GM19239 (cell line): ENCODE data around the gene BAZ2B.

Experiments used
- DNase-seq: peaks from one replicate; pipeline ENCODE4 v3.0.0; 2011; ENCODE audit warnings: low spot score; ENCODE audit not compliant: insufficient read length
- FAIRE-seq: peaks from 2 replicates; lab custom pipeline; 2011; peaks lifted over from hg19 to GRCh38; lab: Jason Lieb, UNC

The BAZ2B gene

DNA sequence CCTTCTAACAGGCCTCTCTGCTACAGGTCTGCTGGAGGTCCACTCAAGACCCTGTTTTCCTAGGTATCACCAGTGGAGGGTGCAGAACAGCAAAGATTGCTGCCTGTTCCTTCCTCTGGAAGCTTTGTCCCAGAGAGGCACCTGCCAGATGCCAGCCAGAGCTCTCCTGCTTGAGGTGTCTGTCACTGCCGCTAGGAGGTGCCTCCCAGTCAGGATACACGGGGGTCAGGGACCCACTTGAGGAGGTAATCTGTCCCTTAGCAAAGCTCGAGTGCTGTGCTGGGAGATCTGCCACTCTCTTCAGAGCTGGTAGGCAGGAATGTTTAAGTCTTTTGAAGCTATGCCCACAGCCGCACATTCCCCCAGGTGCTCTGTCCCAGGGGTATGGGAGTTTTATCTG lies 140.6 kb downstream of the BAZ2B start:
- DNase-seq: no peak
- no peak for FAIRE-seq

DNA sequence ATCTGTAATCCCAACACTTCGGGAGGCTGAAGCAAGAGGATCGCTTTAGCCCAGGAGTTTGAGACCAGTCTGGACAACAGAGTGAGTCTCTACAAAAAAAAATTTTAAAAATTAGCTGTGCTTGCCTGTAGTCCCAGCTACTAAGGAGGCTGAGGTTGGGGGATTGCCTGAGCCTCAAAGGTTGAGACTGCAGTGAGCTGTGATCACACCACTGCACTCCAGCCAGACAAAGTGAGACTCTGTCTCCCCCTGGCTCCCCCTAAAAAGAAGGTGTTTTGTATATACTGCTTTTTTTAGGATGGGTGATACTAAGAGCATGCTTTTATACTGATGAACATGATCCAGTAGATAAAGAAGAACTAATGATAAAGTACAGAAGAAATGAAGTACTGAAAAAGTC lies 145.0 kb downstream of the BAZ2B start:
- FAIRE-seq: no peak
- DNase-seq: no peak

DNA sequence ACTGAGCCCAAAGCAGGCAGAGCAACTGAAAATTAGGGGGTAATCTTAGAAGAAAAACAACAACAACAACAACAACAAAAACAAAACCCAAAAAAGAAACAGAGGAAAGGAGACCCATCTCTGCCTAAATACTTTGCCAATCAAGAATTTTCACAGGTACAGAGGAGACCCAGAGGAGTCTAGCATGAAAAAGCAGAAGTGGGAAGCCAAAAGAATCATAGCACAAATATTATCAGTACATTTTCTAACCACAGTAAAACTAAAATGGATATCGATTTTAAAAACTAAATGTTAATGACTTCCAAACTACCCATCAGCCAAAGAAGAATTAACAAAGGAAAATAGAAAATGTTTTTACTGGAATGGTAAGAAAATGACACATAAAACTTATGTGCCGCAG lies 148.1 kb downstream of the BAZ2B start:
- FAIRE-seq: no peak
- no peak for DNase-seq

DNA sequence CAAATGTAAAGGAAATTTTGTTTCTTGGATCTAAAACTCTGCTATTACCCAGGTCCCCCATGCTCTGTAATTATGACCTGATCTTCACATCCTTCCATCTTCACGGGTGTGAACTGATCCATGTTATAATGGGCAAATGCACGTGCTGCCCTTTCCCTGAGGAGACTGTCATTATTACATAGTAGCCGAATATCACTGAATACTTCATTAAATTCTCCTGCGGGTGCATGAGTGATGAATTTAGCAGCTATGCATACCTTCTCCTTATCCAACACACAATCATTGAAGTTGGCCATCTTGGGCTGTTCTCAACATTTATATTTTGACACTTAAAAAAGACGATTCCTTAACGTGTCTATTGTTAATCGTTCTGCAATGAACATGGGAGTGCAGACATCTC lies 153.4 kb downstream of the BAZ2B start:
- no peak for DNase-seq
- no peak for FAIRE-seq

DNA sequence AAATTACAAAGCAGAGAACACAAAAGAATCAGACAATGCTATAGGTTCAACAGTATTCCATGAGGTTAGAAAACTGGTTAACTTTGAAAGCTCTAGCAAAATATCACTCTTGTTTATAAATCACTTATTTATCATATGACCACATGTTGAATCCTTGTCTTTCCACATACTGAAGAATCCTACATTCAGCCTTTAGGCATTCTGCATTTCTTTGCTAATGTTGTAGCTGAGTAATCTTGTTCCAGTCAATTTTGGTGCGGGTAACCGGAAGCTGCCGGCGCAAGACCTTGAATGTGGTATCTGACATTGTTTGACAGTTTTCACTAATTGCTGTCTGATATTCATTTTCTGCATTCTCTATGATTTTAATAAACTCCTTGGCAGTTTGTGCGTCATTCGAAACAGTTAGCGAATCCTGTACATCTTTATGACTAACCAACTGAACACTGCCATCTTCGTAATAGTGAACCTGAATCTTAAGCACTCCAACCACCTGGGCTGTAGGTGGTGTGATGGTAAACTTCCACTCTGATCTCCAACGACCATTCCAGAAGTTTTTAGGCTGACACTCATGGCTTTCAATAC lies 154.1 kb downstream of the BAZ2B start:
- FAIRE-seq: no peak

DNA sequence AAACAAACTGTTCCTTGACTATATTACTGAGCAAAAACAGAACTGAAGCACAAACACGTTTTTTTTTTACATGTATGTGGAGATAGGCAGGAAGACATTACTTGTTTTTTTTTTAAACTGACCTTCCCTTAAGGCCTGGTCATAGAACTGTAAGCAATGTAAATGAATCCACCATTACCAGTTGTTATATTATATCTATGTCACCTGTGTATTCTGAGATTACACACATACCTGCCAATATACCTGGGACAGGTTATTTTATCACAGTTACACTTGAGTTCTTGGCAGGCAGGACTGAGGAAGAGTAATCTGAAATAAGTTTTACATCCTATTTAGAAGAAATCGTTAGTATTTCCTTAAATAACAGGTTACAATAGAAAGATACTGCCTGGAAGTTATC lies 155.3 kb downstream of the BAZ2B start:
- FAIRE-seq: no peak
- DNase-seq: no peak

More for the DNA sequence above, 154.1 kb downstream of the BAZ2B start:
- DNase-seq: no peak

DNA sequence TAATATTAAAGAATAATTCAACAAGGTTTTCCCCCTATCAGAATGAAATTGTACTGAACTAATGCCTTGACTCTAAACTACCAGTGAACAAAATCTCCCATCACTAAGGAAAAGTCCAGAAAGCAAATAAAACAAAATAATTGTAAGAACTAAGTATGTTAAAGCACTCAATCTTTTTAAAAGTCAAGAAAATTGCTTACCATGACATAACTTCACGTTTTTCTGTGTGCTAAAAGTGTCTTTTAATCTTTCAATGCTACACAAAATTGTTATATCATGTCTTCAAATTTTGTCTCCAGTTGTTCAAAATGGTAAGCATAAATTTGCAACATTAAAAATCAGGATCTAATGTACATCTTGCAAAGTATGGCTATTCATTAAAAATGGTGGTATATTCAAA lies 156.1 kb downstream of the BAZ2B start:
- DNase-seq (no peak), FAIRE-seq (no peak)

DNA sequence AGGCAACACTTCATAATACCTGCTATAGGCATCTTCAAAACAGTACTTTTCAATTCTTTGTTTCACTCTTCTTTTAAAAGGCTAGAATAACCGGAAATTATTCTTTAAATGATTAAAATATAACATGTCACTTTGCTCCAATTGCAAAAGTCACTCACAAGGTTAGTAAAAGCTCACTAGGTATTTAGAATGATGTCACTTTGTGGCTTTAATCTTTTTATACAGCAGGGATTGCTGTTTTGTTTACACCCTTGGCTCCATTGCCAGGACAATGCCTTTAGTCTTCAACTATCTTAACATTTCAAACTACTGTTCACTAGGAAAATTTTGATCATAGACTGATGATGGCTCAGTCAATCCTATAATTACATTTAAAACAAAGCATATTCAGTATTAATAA lies 157.1 kb downstream of the BAZ2B start:
- no peak for DNase-seq

DNA sequence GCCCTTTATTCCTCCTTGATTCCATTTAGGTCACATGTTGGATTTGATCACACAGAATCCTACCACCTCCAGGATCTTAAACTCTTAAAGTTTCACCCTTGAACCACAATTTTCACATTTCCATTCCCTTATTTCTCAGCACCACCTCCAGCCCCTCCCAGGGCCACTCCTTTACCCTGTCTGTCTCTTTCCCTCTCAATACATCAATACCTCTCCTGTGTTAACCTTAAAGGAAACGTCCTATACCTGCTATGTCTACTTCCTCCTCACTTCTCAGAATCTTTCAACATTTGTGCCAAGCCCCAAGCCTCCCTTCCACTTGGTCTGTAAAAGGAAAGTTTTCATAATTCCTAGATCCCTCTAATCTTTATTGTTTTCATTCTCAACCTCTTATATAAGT lies 158.8 kb downstream of the BAZ2B start:
- DNase-seq (no peak), FAIRE-seq (no peak)

More for the DNA sequence above, 157.1 kb downstream of the BAZ2B start:
- FAIRE-seq: no peak

DNA sequence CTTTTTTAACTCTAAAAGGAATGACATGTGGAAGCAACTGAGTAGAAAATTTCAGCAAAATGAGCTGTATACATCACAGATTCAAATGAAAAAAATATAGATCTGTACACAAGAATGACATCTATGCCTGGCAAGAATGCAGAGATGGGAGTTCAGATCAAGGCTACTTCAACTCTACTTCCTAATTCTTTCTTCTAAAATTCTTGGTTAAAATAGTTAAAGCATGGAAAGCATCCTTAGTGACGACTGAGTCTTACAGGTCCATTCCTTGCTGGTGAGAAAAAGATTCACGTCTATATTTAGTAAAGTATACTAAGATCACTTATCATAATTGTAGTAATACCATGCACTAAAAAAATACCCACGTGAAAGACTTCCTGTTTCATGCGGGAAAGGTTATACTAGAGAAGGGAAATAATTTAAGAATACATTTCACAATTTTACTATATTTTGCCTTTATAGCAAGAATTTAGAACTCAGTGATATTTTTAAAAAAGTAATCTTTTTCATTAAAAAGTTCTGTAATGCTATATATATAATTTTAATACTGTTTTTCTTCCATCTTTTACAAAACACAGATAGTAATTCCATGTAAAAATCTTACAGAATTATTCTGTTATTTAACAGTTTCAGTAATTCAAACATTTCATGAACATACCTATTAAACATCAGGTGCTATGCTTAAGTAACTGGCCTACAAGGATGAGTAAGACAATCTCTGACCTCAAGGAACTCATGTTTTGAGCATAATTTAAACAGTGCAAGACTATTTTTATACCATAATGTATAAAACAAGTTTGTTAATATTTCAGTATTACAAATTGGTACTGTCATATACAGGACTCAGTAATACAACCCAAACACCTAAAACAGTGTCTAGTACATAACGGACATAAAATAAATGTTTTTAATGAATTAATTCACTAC lies 159.6 kb downstream of the BAZ2B start:
- DNase-seq: no peak

DNA sequence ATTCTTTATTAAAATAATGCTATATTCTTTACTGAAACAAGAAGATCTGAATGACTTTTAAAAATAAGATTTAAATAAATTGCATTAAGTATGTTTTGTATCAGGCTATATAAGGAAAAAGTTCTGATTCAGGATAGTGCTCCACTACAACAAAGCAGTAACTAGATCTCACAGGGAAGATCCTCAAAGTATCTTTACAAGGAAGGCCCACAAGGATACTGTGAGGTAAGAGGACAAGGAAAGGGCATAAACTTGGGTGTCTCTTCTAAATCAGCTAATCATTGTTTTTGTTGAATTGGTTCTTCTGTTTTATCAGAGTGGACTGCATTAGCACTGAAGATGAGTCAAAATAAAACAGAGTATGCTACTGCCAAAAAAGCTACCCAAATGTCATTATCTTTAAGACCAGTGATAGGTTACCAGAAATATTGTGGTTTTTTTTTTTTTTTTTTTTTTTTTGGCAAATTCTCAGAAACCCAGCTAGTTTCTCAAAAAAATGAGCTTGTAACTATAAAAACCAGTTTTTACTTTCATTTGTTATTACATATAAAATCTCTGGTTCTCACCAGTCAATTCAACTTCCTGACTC lies 160.9 kb downstream of the BAZ2B start:
- no peak for FAIRE-seq

More for the DNA sequence above, 159.6 kb downstream of the BAZ2B start:
- peak; percentile 8 for FAIRE-seq

DNA sequence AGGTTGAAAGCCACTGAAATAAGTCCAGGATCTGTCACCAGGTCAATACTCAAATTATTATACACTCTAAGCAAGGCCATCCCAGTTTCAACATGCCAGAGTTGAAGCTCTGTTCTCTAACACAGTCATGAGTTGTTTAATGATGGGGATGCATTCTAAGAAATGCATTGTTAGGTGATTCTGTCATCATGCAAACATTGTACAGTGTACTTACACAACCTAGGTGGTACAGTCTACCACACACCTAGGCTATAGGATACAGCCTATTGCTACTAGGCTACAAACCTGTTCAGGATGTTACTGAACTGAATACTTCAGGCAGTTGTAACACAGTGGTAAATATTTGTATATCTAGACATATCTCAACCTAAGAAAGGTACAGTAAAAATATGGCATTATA lies 162.2 kb downstream of the BAZ2B start:
- DNase-seq (no peak), FAIRE-seq (peak; percentile 33)

More for the DNA sequence above, 160.9 kb downstream of the BAZ2B start:
- no peak for DNase-seq

DNA sequence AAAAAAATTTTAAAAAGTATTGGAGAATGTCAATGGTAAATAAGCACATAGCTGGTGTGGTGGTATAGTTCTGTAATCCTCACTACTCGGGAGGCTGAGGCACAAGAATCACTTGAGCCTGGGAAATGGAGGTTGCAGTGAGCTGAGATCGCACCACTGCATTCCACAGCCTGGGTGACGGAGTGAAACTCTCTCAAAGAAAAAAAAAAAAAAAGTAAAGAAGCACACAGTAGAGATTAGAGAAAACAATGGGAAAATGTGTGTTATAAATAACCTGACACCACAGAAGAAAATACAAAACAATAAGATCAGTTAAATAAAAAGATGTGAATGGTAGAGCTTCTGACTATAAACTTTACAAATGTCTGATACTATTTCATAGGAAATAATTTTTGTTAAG lies 166.2 kb downstream of the BAZ2B start:
- FAIRE-seq (no peak), DNase-seq (no peak)

DNA sequence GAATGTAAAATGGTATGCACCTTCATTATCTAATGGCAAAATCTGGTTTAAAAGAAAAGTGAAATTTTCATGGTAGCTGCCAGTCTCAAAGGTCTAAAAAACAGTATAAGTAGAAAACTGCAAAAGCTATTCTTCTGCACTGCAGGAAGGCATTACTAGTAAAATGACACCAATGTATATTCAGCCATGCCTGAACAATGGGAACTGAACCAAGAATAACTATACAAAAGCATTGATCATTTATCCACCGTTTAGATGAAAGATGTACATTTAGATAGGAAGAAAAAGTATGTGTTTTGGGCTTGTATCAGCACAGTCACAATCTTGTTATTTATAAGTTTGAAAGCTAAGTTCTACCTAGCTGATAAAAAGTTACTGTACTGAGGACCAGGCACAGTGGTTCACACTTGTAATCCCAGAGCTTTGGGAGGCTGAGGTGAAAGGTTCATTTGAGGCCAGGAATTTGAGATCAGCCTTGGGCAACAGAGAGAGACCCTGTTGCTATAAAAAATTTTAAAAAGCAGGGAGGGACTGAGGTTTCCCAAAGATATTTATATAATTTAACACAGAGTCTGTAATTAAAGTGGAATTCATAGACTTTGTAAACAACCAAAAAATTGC lies 166.7 kb downstream of the BAZ2B start:
- DNase-seq: no peak

DNA sequence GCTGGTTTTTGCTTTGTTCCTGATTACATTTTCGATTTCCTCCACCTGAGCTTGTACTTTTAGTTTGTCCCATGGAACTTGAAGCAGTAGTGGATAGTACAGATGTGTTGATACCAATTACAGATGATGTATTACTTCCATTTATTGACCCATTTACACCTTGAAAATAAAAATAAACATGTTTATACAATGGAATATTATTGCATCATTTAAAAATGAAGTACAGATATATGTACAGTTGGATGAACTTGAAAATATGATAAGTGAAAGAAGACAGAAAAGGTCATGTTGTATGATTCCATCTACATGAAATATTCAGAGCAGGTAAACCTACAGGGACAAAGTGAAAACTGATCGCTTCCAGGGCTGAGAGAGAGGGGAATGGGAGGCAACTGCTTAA lies 169.5 kb downstream of the BAZ2B start:
- no peak for DNase-seq
- FAIRE-seq: no peak

More for the DNA sequence above, 166.7 kb downstream of the BAZ2B start:
- peak; percentile 28 for FAIRE-seq

DNA sequence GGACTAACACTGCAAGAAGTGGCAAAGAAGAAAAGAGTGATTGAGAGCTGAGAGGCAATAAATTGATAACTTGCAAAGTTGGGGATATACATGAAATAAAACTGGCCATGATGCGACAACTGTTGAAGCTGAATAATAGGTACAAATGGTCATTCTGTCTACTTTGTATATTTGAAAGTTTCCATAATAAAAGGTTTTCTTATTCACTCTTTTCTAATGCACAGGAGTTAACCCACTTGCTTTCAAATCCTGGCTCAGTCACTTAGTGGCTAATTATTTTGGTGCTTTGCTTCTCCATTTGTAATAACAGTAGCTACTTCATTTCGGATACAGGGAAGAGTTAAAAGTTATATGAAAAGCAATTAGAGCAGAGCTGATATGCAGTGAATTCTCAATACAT lies 170.1 kb downstream of the BAZ2B start:
- FAIRE-seq (no peak), DNase-seq (no peak)

DNA sequence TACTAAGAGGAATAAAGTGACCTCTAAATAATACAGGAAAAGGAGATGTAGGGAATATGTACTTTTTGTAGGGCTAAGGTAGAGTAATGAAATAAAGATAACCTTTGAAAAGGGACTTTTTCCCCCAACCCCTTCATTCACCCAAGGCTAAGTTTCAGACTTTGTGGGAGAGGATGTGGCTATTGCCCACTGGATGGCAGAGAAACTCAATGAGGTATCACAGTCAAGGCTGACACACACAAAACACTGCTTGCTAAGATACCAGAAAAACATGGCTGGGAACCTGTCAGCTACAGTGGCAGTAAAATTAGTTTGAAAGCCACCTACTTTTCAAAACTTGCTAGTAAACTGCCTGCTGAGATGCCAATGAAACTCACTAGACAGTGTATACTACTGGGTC lies 171.0 kb downstream of the BAZ2B start:
- DNase-seq: no peak
- no peak for FAIRE-seq

DNA sequence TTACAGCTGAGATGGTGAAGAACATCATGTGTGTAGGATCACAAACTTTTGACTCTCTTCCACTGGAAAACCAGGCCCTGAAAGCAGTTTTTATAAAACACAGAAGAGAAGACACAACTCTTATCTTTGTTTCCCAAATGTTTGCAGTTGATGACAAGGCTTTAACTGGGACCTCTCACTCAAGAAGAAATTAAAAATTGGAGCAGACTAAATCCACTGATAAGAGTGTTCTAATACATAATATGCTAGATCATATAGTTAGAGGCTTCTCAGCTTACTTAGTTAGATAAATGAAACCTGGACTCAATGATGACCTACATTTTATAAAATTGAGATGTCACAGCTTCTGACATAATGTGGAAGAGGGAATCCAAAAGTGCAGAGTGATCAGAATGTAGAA lies 171.6 kb downstream of the BAZ2B start:
- DNase-seq (no peak), FAIRE-seq (no peak)

DNA sequence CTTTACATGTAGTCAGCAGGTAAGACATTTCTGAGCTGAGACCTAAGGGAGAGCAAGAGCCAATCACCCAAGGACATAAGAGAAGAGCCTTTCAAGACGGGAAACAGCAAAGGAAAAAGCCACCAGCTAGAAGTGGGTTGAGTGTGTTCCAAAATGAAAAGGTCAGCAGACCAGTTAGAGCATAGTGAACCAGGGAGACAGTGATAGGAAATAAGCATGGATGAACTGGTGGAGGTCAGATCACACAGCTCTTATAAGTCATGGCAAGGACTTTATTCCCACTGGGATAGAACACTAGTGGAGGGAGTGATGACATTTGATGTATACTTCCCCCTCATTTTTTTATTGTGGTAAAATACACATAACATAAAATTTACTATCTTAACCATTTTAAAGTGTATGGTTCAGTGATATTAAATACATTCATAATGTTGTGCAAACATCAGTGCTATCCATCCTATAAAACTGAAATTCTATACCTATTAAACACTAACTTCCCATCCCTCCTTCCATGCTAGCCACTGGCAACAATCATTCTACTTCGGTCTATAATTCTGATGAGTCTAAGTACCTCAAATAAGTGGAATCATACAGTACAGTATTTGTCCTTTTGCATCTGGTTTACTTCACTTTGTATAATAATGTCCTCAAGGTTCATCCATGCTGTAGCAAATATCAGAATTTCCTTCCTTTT lies 174.0 kb downstream of the BAZ2B start:
- FAIRE-seq (no peak), DNase-seq (no peak)

DNA sequence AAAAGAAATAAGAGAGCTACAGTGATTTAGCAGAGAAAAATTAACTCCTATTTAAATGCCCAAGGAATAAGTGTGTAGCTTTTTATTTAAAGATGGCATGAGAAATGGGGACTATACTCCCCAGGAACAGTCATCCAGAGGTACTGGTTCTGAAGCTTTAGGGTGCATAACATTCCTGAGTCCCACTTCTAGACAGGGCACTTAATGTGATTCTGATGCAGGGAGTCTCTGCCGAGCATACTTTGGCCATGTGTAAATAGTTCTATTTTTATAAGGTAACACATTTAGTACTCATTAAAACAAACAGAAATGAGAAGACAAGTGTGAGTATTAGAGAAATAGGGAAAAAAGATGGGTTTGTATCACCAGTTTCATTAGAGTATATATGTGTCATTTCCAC lies 175.2 kb downstream of the BAZ2B start:
- FAIRE-seq: no peak
- DNase-seq: no peak
